AG10803 (cell line): ENCODE data around the gene ERBB2.
"Not testable (repeated sequence)": the region's sequence is repeated elsewhere in the genome, so short reads cannot be mapped to it uniquely, and the experiment has no call there.

ENCODE experiments used
- DNase-seq: peaks from one replicate; pipeline ENCODE4 v3.0.0; 2010; ENCODE audit warnings: low read depth
- H3K4me3 ChIP-seq: 2 replicates; pipeline ENCODE4 v1.5.1; 2011; ENCODE audit warnings: mild to moderate bottlenecking, low read length, control low read depth
- TF ChIP-seq, protein P1 (sequence below): conservative IDR thresholded peaks from 2 replicates; pipeline ENCODE4 v1.5.1; 2011; ENCODE audit warnings: mild to moderate bottlenecking, low read length, control low read depth, inconsistent platforms

ERBB2 gene

DNA sequence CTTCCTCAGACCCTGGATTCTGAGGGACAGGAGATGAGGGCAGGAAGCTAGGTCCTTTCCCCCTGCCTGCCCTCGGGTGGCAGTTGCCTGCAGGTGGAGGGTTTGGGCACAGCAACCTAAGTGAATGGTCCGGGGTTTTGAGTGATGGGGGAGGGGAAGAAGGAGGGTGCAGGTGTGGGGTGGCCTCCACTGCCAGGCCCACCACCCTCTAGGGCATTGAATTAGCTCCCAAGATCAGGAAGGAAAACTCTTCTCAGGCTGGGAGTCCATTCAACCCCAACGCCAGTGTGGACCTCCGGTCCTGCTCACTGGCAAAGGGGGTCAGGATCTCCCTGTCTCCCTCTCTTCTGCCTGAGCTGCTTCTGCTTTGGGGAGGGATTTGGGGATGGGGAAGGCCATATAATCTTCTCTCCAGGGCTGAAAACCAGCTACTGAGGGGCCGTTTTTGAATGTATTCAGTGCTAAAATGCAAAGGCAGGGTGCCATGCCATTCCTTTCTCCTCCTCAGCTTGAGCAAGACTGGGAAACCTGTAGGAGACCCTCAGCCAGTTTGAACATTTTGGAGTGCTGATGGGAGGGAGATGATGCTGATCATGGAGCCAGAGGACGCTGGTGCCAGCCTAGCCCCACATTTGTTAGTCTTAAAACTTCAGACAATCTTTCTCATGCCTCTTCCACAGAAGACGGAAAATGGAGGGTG, 56.7 kb downstream of the ERBB2 start:
- H3K4me3 ChIP-seq: no peak overlapping the region
- TF ChIP-seq, protein P1, sequence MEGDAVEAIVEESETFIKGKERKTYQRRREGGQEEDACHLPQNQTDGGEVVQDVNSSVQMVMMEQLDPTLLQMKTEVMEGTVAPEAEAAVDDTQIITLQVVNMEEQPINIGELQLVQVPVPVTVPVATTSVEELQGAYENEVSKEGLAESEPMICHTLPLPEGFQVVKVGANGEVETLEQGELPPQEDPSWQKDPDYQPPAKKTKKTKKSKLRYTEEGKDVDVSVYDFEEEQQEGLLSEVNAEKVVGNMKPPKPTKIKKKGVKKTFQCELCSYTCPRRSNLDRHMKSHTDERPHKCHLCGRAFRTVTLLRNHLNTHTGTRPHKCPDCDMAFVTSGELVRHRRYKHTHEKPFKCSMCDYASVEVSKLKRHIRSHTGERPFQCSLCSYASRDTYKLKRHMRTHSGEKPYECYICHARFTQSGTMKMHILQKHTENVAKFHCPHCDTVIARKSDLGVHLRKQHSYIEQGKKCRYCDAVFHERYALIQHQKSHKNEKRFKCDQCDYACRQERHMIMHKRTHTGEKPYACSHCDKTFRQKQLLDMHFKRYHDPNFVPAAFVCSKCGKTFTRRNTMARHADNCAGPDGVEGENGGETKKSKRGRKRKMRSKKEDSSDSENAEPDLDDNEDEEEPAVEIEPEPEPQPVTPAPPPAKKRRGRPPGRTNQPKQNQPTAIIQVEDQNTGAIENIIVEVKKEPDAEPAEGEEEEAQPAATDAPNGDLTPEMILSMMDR: no peak

DNA sequence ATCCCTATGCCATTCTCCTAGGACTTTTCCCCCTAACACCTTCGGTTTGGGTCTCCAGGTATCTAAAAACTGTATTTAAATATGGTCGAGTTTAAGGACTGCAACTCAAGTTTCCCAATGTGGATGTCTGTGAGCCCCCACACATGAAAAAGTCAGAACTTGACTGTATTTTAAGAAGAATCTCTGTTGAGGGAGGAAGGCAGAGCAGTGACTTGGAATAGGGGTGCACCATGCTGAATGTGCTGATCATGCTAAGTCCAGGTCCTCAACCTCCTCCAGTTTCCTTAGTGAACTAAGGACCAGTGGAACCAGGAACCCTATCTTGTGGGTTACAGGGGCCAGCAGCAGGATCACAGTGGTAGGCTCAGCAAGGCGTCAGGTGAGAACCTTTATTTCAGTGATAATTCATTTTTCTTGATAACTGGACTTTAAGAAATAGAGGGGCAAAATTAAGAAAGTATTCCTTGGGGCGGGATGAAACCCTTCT, 57.4 kb downstream of the ERBB2 start:
- no peak overlapping the region for H3K4me3 ChIP-seq
- DNase-seq: no peak
- TF ChIP-seq, protein P1: no peak

More for the DNA sequence above, 56.7 kb downstream of the ERBB2 start:
- DNase-seq: no peak

DNA sequence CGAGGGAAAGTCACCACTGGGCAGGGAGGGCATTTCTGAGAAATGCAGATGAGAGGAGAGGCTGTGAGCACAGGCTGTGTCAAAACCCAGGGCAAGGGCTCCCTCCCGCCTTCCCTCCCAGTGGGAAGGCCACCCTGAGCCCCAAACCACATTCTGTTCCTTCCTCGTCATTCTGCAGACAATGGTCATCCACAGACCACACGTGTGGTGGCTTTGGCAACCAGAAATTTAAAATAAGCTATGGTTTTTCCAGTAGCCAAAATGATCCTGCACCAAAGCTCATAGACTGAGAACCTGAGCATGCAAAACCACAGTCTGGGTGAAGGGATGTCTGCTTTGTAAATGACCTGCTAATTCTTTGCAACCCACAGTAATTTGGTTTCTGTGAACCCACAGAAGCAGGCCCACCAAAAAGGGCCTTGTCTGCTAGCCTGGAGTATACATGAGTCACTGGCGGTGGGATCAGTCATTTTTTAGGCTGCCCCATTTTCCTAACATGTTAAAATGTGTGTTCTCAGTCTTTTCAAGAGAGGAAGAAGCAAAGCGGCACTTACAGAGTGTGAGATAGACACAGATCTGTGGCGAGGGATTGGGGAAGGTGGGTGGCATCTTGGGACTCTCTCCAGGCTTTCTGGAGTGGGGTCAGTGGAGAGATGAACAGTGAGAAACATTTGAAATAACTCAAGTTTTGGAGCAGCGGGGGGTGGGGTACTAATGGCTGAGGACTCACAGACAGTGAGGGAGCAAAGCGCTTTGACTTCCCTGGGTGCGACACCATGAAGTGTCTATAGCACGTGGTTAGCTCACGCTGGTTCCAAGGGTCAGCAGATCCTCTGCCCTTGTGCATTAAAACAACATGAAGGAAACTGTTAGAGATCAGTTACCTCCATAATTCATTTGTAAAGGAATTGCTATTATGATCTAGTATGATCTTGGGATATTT, 58.3 kb downstream of the ERBB2 start:
- TF ChIP-seq, protein P1: no peak
- H3K4me3 ChIP-seq: no peak overlapping the region
- no peak for DNase-seq

DNA sequence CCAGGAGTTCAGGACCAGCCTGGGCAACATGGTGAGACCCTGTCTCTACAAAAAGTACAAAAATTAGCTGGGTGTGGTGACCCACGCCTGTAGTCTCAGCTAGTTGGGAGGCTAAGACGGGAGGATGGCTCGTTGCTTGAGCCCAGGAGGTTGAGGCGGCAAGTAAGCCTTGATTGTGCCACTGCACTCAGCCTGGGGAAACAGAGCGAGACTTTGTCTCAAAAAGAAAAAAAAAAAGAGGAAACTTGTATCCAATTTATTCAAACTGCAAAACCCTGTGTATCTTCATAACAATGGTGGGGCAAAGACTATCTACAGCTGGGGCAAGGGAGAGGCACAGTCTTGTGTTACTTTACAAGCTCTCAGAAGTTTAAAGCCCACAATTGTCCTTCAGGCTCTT, 59.3 kb downstream of the ERBB2 start:
- DNase-seq: no peak
- TF ChIP-seq, protein P1: no peak
- no peak overlapping the region for H3K4me3 ChIP-seq

DNA sequence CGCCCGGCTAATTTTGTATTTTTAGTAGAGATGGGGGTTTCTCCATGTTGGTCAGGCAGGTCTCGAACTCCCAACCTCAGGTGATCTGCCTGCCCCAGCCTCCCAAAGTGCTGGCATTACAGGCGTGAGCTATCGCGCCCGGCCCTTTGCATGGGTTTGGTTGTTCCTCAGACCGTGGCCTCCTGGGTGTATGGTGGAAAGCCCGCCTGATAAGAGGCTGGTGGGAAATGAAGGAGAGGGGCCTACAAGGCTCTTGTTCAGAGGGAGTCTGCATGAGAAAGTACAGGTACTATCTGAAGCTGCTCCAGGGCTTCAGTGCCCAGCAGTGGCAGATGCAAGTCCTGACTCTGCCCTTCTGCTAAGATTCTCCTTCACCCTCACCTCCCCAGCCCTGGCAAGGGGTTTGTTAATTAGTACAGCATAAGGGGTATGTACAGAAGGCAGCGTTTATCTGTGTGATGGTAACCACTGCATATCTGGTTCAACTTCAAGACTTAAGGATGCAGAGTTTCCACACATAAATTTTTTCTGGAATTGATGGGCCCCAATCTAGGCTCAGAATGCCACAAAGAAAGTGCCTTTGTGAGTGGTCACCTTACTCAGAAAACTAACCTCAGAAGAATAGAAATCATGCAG, 62.1 kb downstream of the ERBB2 start:
- H3K4me3 ChIP-seq: no peak overlapping the region
- no peak for DNase-seq
- TF ChIP-seq, protein P1: no peak

DNA sequence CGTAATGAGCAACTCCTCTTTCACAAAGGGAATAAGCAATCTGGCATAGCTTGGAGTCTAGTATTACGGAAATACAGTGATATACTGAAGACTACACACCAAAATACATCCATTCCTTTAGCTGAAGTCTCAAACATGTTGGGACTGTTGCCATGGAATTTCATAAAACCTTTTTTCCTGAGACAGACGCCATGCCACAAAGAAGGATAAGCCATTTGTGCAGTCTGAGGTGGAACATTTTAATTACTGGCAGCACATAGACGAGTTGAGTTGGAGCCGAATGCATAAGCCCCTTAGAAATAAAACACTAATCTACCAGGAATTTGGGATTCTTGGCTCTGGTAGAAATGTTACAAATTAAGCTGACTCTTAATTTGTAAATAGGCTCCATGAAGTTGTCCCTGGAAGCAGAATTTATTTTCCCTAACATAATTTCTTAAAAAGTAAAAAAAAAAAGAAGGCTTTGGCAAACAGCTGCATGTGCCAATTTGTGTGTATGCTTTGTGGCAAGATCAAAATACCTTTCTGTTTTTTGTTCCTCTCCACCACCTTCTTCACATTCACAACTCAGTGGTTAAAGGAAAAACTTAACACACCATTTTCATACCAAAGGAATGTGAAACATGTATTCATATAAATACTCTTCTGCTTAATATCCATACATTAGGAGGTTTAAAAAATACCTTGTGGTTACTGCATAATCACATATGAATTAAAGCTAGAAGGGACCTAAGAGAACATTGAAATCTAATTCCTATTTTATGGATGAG, 63.4 kb downstream of the ERBB2 start:
- TF ChIP-seq, protein P1: no peak
- peak; percentile 43 for DNase-seq
- no peak overlapping the region for H3K4me3 ChIP-seq

DNA sequence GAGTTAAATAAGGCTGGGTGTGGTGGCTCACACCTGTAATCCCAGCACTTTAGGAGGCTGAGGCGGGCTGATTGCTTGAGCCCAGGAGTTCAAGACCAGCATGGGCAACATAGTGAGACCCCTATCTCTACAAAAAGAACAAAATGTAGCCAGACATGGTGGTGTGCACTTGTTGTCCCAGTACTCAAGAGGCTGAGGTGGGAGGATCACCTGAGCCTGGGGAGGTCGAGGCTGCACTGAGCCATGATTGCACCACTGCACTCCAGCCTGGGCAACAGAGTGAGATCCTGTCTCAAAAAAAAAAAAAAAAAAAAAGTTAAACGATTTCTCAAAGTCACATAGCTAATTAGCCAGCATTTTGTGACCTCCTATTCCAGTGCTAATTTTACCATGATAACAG, 64.3 kb downstream of the ERBB2 start:
- not testable (repeated sequence) for H3K4me3 ChIP-seq, DNase-seq
